ENCODE results near the gene HSH2D. TPM values are rescaled to one million over a fixed set of nuclear protein-coding genes. Genes with fewer than 3 reads are reported as not detected.

The HSH2D gene
- total and polyA plus RNA-seq, 9 of the 15 experiments (the other 6 are each of a cell fraction or from before 2014, with no cell fraction given), result 0.03 to 1.1 (median 0.35) TPM; not detected in 1

- no peak overlapping the region for H3K27ac ChIP-seq (ENCODE audit: extremely low read depth, low read depth, low read length)
- CTCF ChIA-PET (ENCODE audit: low intra/inter-chr PET ratio), result no interaction called here
- ATAC-seq (no peak), FAIRE-seq (no peak), DNase-seq (ENCODE audit: extremely low read depth in 1 of 4, low spot score in 3 of 4) (no peak)
- in situ Hi-C loops (cut with MboI), result no loop called here
- no peaks in the 10 kb centered on the region for H3K9me3 ChIP-seq (replicated peaks; ENCODE audit: control insufficient read depth, insufficient read depth, low read depth, low read length)
- H3K9me1 ChIP-seq (ENCODE audit: control insufficient read depth, insufficient read depth, low read length), result no peaks in the 10 kb centered on the region
- 95% methylated on average over 9 of the region's 9 CpGs for WGBS (ENCODE audit: insufficient coverage, low coverage, missing lambda C conversion rate)
- no peak overlapping the region for H3K4me3 ChIP-seq
- H3K79me2 ChIP-seq (ENCODE audit: control insufficient read depth, insufficient read depth, low read length), result peaks cover 43% of the 10 kb centered on the region
- H3K27me3 ChIP-seq (ENCODE audit: control insufficient read depth in 2 of 2, insufficient read depth in 2 of 2, low read length in 2 of 2), result no peaks in the 10 kb centered on the region
- H3K4me2 ChIP-seq (ENCODE audit: insufficient read depth, low read length), result no peak overlapping the region
- peaks cover 60% of the 10 kb centered on the region; the same call in 2 of the 3 replicates for H3K36me3 ChIP-seq (ENCODE audit: control insufficient read depth, insufficient read depth, low read length)
- TF ChIP-seq SMAD4 (CRISPR knock-in tag; conservative IDR thresholded peaks at IDR 0.05), result no peak
- TF ChIP-seq ZNF280B (CRISPR knock-in tag; IDR thresholded peaks at IDR 0.05), result no peak
- H4K20me1 ChIP-seq (replicated peaks; ENCODE audit: control insufficient read depth, insufficient read depth, low read length), result peaks cover 17% of the 10 kb centered on the region
- peak overlapping the region in 1 of 2 experiments; percentile 79; a peak in 2 of 4 replicates for H3K9ac ChIP-seq (ENCODE audit: insufficient read depth in 1 of 2, low read depth in 2 of 2, low read length in 2 of 2)
- no peak overlapping the region for H2AFZ ChIP-seq (ENCODE audit: low read depth, low read length)
- intact Hi-C loops (cut with micrococcal nuclease), result no loop called here
- peaks cover 19 to 20% of the 10 kb centered on the region in 2 experiments for H3K4me1 ChIP-seq (replicated peaks in 1 of 2; ENCODE audit: control insufficient read depth in 2 of 2, insufficient read depth in 2 of 2, low read length in 2 of 2)
- BruUV-seq (replicated peaks), result no TSS peak
- POLR2A ChIA-PET, result no interaction called here
Observed at GRCh38 chr19:16115301-16116039, 28.0 kb upstream of the HSH2D start.

GRCh38 chr19:16116067-16116466, 27.4 kb upstream of the HSH2D start:
- H3K27ac ChIP-seq (ENCODE audit: extremely low read depth, low read depth, low read length), result no peak overlapping the region
- intact Hi-C loops (cut with micrococcal nuclease), result no loop called here
- peaks cover 13 to 16% of the 10 kb centered on the region in 2 experiments for H3K4me1 ChIP-seq (replicated peaks in 1 of 2; ENCODE audit: control insufficient read depth in 2 of 2, insufficient read depth in 2 of 2, low read length in 2 of 2)
- H3K9me1 ChIP-seq (ENCODE audit: control insufficient read depth, insufficient read depth, low read length), result no peaks in the 10 kb centered on the region
- no peak overlapping the region for H3K4me2 ChIP-seq (ENCODE audit: insufficient read depth, low read length)
- no TSS peak for BruUV-seq (replicated peaks)
- 89% methylated on average over 4 of the region's 4 CpGs for WGBS (ENCODE audit: insufficient coverage, low coverage, missing lambda C conversion rate)
- peaks cover 63% of the 10 kb centered on the region; the same call in 2 of the 3 replicates for H3K36me3 ChIP-seq (ENCODE audit: control insufficient read depth, insufficient read depth, low read length)
- H3K9me3 ChIP-seq (replicated peaks; ENCODE audit: control insufficient read depth, insufficient read depth, low read depth, low read length), result no peaks in the 10 kb centered on the region
- no peak overlapping the region for H3K4me3 ChIP-seq
- in situ Hi-C loops (cut with MboI), result no loop called here
- peak overlapping the region in 1 of 2 experiments; percentile 66; a peak in 1 of 4 replicates for H3K9ac ChIP-seq (ENCODE audit: insufficient read depth in 1 of 2, low read depth in 2 of 2, low read length in 2 of 2)
- ChIA-PET CTCF (ENCODE audit: low intra/inter-chr PET ratio) (no interaction called here), POLR2A (interaction anchor here (0.6 kb wide), 1 partner anchor 27 kb away, joined by 3 read pairs; no protein-coding TSS in a partner anchor)
- peaks cover 17% of the 10 kb centered on the region for H4K20me1 ChIP-seq (replicated peaks; ENCODE audit: control insufficient read depth, insufficient read depth, low read length)
- FAIRE-seq (no peak), ATAC-seq (no peak), DNase-seq (ENCODE audit: extremely low read depth in 1 of 4, low spot score in 3 of 4) (no peak)
- H2AFZ ChIP-seq (ENCODE audit: low read depth, low read length), result no peak overlapping the region
- H3K27me3 ChIP-seq (ENCODE audit: control insufficient read depth in 2 of 2, insufficient read depth in 2 of 2, low read length in 2 of 2), result no peaks in the 10 kb centered on the region
- H3K79me2 ChIP-seq (ENCODE audit: control insufficient read depth, insufficient read depth, low read length), result peaks cover 43% of the 10 kb centered on the region

Data from K562 (cell line).